Activated CD4-positive, alpha-beta T cell treated with anti-CD3 and anti-CD28 coated beads, Interleukin-2, amount 50 U/mL, for 4 hours (primary cell): ENCODE data around the gene PLEKHN1.

Experiments
- DNase-seq, 2 experiments: peaks; one replicate each; pipeline ENCODE4 v3.0.0-alpha.2; 2020

PLEKHN1 gene

GRCh38 chr1:929712-930632 lies 36.3 kb upstream of the PLEKHN1 start:
- DNase-seq = no peak

GRCh38 chr1:930633-931138 lies 35.6 kb upstream of the PLEKHN1 start:
- DNase-seq = no peak

GRCh38 chr1:931380-932172 lies 34.7 kb upstream of the PLEKHN1 start:
- no peak for DNase-seq

DNA sequence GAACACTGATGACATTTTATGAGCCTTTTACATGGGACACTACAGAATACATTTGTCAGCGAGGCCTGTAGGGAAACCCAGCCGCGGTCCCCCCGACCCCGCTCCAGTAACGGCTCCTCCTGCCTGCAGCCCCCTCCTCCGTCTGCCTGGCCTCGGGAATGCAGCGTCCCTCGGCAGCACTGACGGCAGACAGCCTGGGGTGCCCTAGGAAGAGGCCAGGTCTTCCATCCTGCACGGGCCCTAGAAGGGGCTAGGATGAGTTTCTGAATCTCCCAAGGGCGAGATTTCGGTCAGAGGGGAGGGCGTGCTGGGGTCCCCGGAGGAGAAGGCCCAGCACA lies 34.1 kb upstream of the PLEKHN1 start:
- DNase-seq = no peak

DNA sequence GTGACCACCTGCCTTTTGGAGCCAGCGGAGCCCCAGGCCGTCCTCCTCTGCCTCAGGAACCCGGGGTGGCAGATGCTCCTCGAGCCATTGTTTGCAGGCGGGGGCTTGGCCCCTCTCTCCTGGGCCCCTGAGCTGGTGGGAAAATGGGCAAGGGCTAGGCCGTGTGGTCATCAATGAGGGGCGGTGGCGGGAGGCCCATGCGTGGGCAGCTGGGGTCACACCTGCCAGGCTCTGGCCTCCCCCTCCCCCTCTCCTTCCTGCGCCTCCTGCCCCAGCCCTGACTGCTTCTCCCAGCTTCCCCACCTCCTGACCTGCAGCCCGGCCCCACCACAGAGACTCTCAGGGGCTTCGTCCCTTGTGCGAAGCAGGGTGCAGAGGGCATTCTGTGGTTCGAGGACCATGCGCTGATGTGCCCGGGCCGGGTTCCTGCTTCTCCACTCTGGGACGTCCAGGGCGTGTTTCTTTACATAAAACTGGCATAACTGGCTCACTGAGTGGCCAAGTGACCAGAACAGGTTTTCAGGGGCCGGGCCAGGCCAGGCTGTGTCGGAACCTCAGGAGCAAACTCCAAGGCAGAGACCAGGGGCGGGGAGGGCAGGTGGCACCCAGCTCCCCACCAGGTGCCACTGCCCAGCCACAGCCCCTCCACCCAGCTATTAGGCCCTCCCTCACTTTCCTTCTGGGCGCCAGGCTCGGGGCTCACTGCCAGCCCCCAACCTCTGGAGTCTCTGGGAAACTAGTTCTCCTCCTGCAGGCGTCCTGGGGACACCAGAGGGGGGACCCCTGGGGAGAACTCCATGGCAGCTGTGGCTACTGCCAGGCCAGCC lies 33.3 kb upstream of the PLEKHN1 start:
- no peak for DNase-seq

DNA sequence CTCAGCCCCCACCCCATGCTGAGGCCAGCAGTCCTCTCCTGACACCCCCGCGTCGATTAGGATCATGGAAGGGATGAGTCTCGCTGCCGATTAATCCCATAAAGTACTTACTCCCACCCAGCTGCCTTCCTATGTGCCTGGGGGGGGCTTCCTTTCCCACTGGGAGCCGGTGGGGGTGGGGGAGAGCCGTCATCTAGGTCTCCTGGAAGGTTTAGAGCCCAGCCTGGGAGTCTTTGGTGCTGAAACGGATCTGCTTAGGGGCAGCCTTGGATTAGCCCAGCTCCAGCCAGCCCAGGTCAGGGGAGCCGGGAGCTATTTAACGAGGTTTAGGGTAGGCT lies 32.7 kb upstream of the PLEKHN1 start:
- no peak for DNase-seq

- no peak for DNase-seq
Measured at GRCh38 chr1:934991-935750, 31.1 kb upstream of the PLEKHN1 start.

GRCh38 chr1:935751-936231 lies 30.5 kb upstream of the PLEKHN1 start:
- DNase-seq = no peak

- no peak for DNase-seq
Measured at GRCh38 chr1:936348-937264, 29.7 kb upstream of the PLEKHN1 start.

- no peak for DNase-seq
Measured at GRCh38 chr1:937521-937920, 28.8 kb upstream of the PLEKHN1 start.

DNA sequence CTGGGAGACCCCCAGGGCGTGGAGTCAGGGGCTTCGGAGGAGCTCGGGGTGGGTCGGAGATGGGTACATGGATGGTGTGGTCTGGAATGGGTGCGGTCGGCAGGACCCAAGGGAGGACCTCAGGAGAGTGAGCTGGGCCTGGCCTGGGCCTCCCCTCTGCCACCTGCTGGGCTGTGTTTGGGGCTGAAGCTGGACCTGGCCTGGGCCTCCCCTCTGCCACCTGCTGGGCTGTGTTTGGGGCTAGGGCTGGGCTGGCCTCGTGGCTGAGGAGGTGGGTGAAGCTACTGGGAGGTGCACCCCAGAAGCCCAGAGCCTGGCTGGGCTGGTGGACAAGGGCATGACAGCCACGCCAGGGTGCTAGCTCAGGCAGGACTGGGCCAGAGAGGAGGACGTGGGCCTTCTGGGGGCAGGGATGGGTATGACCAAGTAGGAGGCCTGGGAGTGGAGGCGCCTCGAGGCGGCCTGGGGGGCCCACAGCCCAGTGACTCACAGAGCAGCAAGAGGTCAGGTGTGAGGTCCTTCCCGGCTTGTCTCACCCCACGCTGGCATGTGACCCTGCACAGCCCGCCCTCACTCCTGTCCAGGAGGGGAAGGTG lies 28.1 kb upstream of the PLEKHN1 start:
- DNase-seq = no peak

GRCh38 chr1:938711-939489 lies 27.4 kb upstream of the PLEKHN1 start:
- DNase-seq = no peak

GRCh38 chr1:939511-940106 lies 26.7 kb upstream of the PLEKHN1 start:
- DNase-seq = no peak

DNA sequence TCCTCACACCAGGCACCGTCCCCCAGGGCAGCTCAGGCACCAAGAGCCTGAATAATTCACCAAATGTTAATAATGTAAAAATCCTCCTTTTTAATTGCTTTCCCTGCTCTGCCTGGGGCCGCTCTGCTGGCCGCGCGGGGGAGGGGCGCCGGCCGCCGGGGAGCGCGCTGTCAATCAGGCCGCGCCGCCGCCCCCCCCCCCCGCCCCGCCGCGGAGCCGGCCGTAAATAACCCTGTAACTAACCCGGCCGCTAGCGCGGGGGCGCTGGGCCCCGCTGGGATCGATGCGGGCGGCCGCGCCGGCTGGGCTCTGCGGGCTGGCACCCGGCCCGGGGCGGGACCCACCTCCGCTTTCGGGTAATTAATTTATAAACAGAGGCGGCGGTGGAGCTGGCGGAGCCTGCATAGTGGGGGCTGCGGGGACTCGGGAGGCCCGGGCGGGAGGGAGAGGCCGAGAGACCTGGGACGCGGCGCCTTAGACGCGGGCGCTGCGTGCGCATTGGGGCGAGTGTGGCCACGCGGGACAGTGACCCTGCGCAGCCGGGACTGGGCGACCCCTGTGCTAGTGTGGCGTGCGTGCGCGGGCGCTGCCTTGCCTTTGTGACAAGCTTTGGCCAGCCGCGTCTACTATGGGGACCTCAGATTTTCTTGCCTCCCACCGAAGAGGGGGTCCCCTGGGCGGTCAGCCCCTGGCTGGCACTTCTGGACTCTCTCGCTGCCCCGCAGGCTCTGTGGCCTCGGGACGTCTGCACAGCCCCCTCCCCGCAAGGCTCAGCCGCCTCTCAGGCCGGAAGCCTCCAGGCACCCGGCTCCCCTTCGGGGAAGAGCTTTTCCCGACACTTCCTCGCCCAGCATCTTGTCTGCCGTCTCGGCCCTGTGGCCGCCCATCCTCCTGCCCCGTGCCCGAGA lies 25.9 kb upstream of the PLEKHN1 start:
- no peak for DNase-seq

- no peak for DNase-seq
Measured at GRCh38 chr1:941015-941587, 25.2 kb upstream of the PLEKHN1 start.

- DNase-seq = no peak
Measured at GRCh38 chr1:941588-942383, 24.5 kb upstream of the PLEKHN1 start.

DNA sequence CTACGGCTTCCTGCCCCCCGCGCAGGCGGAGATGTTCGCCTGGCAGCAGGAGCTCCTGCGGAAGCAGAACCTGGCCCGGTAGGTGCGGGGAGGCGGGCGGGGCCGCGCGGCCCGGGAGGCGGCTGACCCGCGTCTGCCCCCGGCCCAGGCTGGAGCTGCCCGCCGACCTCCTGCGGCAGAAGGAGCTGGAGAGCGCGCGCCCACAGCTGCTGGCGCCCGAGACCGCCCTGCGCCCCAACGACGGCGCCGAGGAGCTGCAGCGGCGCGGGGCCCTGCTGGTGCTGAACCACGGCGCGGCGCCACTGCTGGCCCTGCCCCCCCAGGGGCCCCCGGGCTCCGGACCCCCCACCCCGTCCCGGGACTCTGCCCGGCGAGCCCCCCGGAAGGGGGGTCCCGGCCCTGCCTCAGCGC lies 23.9 kb upstream of the PLEKHN1 start:
- DNase-seq = no peak
